K562 (cell line): ENCODE measurements around the gene PRUNE1. TPM values are rescaled to one million over a fixed set of nuclear protein-coding genes. Genes with fewer than 3 reads are reported as not detected.

Experiments
- DACH1 ChIP-seq: fragments of 450-650 bp; IDR thresholded peaks from 2 replicates; pipeline ENCODE4 v1.6.1; 2018; ENCODE audit not compliant: partially characterized antibody
- FOXJ2 ChIP-seq: fragments of 200-800 bp; sonication (Bioruptor generic); IDR thresholded peaks from 2 replicates; pipeline ENCODE4 v1.6.1; 2016; ENCODE audit warnings: missing genetic modification characterization, missing compliant biosample characterization
- FOXP1 ChIP-seq: sonication (generic); formaldehyde crosslinking; IDR thresholded peaks from 2 replicates; pipeline ENCODE4 v1.8.0; 2022; ENCODE audit warnings: mild to moderate bottlenecking, missing genetic modification reagents
- HMG20A ChIP-seq: fragments of 450-650 bp; formaldehyde crosslinking; conservative IDR thresholded peaks from 2 replicates; pipeline ENCODE4 v1.4.0; 2020; ENCODE audit warnings: mild to moderate bottlenecking, mixed read lengths
- HMG20B ChIP-seq: fragments of 250-450 bp; sonication (Bioruptor Pico); IDR thresholded peaks from 2 replicates; pipeline ENCODE4 v1.5.0; 2021; ENCODE audit warnings: mild to moderate bottlenecking
- HNRNPK ChIP-seq: fragments of 200-400 bp; formaldehyde crosslinking; IDR thresholded peaks from one replicate; pipeline ENCODE4 v1.6.1; 2018; ENCODE audit warnings: mild to moderate bottlenecking, low read depth, low read length; ENCODE audit not compliant: poor library complexity, severe bottlenecking
- MYBL2 ChIP-seq, 2 experiments: fragments of 450-650 bp in 1 of 2; sonication (generic) in 1 of 2; formaldehyde crosslinking in 1 of 2; IDR thresholded peaks; 2 replicates each; pipeline versions ENCODE4 v1.6.1 to v1.8.1; 2017 to 2022; ENCODE audit warnings: borderline replicate concordance in 1 of 2, inconsistent platforms in 1 of 2, low read depth in 1 of 2, mild to moderate bottlenecking in 1 of 2, missing genetic modification reagents in 1 of 2, moderate library complexity in 1 of 2
- NELFE ChIP-seq: IDR thresholded peaks from 2 replicates; pipeline ENCODE4 v1.6.1; 2011; ENCODE audit warnings: mild to moderate bottlenecking; ENCODE audit not compliant: insufficient read depth, insufficient read length
- PHF21A ChIP-seq: fragments of 450-650 bp; IDR thresholded peaks from 2 replicates; pipeline ENCODE4 v1.6.1; 2017; ENCODE audit warnings: low read depth, borderline replicate concordance
- PTBP1 ChIP-seq: fragments of 200-400 bp; formaldehyde crosslinking; IDR thresholded peaks from 2 replicates; pipeline ENCODE4 v1.6.1; 2017; ENCODE audit warnings: low read depth, low read length
- ZKSCAN3 ChIP-seq: fragments of 250-450 bp; sonication (Bioruptor Pico); IDR thresholded peaks from 2 replicates; pipeline ENCODE4 v1.4.0; 2020
- polyA plus RNA-seq, 8 experiments: library from polyadenylated mRNA; depleted of rRNA in 4 of 8; stranded (reverse) in 5 of 8; unstranded in 3 of 8; fragments of >200 nt; fragmentation: Nextera tagmentation in 2 of 8; fragmentation: Illumina TruSeq in 1 of 8; extraction: Ambion mirVana in 2 of 8; extraction: Trizol in 1 of 8; gene quantifications; 2 replicates each; pipeline versions ENCODE4 v1.2.1 to v1.2.3, GENCODE V29; 2011 to 2014; ENCODE audit warnings: inconsistent platforms in 1 of 8, missing spikeins in 1 of 8
- total RNA-seq, 7 experiments: library from RNA; depleted of rRNA in 6 of 7; stranded (reverse); fragments of >200 nt in 6 of 7; fragmentation: Illumina TruSeq in 2 of 7; extraction: Trizol in 2 of 7; gene quantifications; 2 replicates each; pipeline versions ENCODE4 v1.2.1 to v1.2.3, GENCODE V29; 2011 to 2021; ENCODE audit warnings: low replicate concordance in 1 of 7
- TF ChIP-seq, protein P1 (sequence below): fragments of 150-350 bp; IDR thresholded peaks from 2 replicates; pipeline ENCODE4 v1.6.1; 2014; ENCODE audit warnings: low read depth, mild to moderate bottlenecking, low read length, borderline replicate concordance
- TF ChIP-seq, protein P2 (sequence below): fragments of 450-650 bp; conservative IDR thresholded peaks from 2 replicates; pipeline ENCODE4 v1.6.1; 2016; ENCODE audit warnings: missing genetic modification characterization, low read depth, mild to moderate bottlenecking, missing compliant biosample characterization, moderate library complexity
- TF ChIP-seq, protein P3 (sequence below), 2 experiments: IDR thresholded peaks in 1 of 2; conservative IDR thresholded peaks in 1 of 2; 2 replicates each; pipeline ENCODE4 v1.6.1; 2016; ENCODE audit warnings: low read depth in 2 of 2, mild to moderate bottlenecking in 1 of 2, missing compliant biosample characterization in 1 of 2, missing genetic modification characterization in 1 of 2, moderate library complexity in 1 of 2
- TF ChIP-seq, protein P4 (sequence below), 2 experiments: fragments of 450-650 bp; conservative IDR thresholded peaks; 2 replicates each; pipeline ENCODE4 v1.6.1; 2017; ENCODE audit warnings: mild to moderate bottlenecking in 2 of 2, moderate library complexity in 2 of 2

PRUNE1 gene
- total and polyA plus RNA-seq, 9 of the 15 experiments (the other 6 are each of a cell fraction or from before 2014, with no cell fraction given): 16.7 to 48.3 (median 26.2) TPM

DNA sequence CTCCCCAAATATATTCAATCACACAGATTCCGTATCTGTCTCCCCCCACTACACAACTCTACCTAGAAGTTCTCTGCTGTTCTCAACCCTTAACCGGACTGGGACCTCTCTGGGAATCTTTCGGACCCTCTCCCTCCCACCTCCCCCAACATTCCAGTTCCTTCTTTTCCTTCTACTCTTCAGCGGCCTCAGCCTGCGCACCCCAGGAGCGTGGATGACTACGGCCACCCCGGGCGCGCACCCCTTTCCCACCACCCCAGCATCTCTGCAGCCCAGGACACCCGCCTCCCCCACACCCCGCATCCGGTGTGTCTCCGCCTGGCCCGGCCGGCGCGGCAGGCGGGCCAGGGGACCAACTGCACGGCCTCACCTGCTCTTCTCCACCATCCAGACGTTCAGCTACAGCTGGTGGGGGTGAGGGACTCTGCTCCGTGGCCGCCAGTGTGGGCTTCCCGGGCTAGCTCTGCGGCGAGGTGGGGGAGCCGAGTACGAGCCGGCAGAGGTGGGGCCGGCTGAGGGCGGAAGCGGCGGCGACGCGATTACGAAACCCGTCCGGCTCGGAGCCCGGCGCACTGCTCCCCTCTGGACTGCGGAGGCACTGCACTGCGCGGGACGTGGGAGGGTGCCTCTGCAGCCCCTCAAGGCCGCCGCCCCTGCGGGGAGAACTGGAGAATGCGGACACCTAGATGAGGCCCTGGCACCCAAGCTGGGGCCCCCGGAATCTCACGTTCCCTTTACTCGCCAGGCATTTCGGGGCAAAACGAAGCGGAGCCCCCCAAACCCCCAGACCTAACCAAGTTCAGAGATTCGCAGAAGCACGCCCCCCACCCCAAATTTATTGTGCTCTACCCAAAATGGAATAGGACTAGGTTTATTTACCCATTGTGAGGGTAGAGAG lies 51.1 kb downstream of the PRUNE1 start, which contains the start of gene CDC42SE1 (continued):
- TF ChIP-seq, protein P1, sequence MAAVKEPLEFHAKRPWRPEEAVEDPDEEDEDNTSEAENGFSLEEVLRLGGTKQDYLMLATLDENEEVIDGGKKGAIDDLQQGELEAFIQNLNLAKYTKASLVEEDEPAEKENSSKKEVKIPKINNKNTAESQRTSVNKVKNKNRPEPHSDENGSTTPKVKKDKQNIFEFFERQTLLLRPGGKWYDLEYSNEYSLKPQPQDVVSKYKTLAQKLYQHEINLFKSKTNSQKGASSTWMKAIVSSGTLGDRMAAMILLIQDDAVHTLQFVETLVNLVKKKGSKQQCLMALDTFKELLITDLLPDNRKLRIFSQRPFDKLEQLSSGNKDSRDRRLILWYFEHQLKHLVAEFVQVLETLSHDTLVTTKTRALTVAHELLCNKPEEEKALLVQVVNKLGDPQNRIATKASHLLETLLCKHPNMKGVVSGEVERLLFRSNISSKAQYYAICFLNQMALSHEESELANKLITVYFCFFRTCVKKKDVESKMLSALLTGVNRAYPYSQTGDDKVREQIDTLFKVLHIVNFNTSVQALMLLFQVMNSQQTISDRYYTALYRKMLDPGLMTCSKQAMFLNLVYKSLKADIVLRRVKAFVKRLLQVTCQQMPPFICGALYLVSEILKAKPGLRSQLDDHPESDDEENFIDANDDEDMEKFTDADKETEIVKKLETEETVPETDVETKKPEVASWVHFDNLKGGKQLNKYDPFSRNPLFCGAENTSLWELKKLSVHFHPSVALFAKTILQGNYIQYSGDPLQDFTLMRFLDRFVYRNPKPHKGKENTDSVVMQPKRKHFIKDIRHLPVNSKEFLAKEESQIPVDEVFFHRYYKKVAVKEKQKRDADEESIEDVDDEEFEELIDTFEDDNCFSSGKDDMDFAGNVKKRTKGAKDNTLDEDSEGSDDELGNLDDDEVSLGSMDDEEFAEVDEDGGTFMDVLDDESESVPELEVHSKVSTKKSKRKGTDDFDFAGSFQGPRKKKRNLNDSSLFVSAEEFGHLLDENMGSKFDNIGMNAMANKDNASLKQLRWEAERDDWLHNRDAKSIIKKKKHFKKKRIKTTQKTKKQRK: no peak
- TF ChIP-seq HNRNPK (no peak), NELFE (no peak), HMG20B (no peak), ZKSCAN3 (CRISPR knock-in tag) (no peak), PTBP1 (no peak), FOXP1 (CRISPR knock-in tag) (no peak; the same call in 1 of the 2 replicates), DACH1 (peak; percentile 82), PHF21A (no peak; the same call in 1 of the 2 replicates), FOXJ2 (no peak), MYBL2 (IDR thresholded peaks at IDR 0.05; ENCODE audit: low read depth) (no peak), MYBL2 (CRISPR knock-in tag; IDR thresholded peaks at IDR 0.05; ENCODE audit: borderline replicate concordance) (no peak), HMG20A (CRISPR knock-in tag) (no peak)
- TF ChIP-seq, protein P2, sequence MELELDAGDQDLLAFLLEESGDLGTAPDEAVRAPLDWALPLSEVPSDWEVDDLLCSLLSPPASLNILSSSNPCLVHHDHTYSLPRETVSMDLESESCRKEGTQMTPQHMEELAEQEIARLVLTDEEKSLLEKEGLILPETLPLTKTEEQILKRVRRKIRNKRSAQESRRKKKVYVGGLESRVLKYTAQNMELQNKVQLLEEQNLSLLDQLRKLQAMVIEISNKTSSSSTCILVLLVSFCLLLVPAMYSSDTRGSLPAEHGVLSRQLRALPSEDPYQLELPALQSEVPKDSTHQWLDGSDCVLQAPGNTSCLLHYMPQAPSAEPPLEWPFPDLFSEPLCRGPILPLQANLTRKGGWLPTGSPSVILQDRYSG (tag): no peak
- TF ChIP-seq, protein P3, sequence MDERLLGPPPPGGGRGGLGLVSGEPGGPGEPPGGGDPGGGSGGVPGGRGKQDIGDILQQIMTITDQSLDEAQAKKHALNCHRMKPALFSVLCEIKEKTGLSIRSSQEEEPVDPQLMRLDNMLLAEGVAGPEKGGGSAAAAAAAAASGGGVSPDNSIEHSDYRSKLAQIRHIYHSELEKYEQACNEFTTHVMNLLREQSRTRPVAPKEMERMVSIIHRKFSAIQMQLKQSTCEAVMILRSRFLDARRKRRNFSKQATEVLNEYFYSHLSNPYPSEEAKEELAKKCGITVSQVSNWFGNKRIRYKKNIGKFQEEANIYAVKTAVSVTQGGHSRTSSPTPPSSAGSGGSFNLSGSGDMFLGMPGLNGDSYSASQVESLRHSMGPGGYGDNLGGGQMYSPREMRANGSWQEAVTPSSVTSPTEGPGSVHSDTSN (CRISPR knock-in tag; IDR thresholded peaks at IDR 0.05; ENCODE audit: low read depth): no peak
- TF ChIP-seq, protein P3 (tag; conservative IDR thresholded peaks at IDR 0.05; ENCODE audit: low read depth): no peak
- TF ChIP-seq, protein P4, sequence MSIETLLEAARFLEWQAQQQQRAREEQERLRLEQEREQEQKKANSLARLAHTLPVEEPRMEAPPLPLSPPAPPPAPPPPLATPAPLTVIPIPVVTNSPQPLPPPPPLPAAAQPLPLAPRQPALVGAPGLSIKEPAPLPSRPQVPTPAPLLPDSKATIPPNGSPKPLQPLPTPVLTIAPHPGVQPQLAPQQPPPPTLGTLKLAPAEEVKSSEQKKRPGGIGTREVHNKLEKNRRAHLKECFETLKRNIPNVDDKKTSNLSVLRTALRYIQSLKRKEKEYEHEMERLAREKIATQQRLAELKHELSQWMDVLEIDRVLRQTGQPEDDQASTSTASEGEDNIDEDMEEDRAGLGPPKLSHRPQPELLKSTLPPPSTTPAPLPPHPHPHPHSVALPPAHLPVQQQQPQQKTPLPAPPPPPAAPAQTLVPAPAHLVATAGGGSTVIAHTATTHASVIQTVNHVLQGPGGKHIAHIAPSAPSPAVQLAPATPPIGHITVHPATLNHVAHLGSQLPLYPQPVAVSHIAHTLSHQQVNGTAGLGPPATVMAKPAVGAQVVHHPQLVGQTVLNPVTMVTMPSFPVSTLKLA (conservative IDR thresholded peaks at IDR 0.05): peak; percentile 59 to 83
